Activated T-helper 9 cell treated with anti-CD3 and anti-CD28 coated beads, Interleukin-2, amount 50 U/mL, for 16 hours (primary cell): Measurements from ENCODE around the gene NXPE4.
"Not testable (repeated sequence)": the region's sequence is repeated elsewhere in the genome, so short reads cannot be mapped to it uniquely, and the experiment has no call there.

ENCODE experiments used
- DNase-seq: peaks from one replicate; pipeline ENCODE4 v3.0.0-alpha.2; 2020; ENCODE audit warnings: low read depth

NXPE4 gene

DNA sequence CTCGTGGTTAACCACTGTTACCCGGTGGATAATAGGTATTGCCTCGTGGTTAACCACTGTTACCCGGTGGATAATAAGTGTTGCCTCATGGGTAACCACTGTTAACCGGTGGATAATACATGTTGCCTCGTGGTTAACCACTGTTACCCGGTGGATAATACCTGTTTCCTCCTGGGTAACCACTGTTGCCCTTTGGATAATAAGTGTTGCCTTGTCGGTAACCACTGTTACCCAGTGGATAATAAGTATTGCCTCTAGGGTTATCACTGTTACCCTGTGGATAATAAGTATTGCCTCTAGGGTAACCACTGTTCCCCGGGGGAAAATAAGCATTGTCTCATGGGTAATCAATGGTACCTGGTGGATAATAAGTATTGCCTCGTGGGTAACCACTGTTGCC, 15.0 kb upstream of the NXPE4 start:
- no peak for DNase-seq

- no peak for DNase-seq
Measured at GRCh38 chr11:114609429-114609828, 13.8 kb upstream of the NXPE4 start.

GRCh38 chr11:114608605-114609004, 13.0 kb upstream of the NXPE4 start:
- DNase-seq, result not testable (repeated sequence)

- DNase-seq, result no peak
Measured at GRCh38 chr11:114607753-114608459, 12.3 kb upstream of the NXPE4 start.

GRCh38 chr11:114606802-114607075, 11.2 kb upstream of the NXPE4 start:
- DNase-seq, result not testable (repeated sequence)

GRCh38 chr11:114606003-114606801, 10.6 kb upstream of the NXPE4 start:
- no peak for DNase-seq

GRCh38 chr11:114605370-114605769, 9.8 kb upstream of the NXPE4 start:
- no peak for DNase-seq

DNA sequence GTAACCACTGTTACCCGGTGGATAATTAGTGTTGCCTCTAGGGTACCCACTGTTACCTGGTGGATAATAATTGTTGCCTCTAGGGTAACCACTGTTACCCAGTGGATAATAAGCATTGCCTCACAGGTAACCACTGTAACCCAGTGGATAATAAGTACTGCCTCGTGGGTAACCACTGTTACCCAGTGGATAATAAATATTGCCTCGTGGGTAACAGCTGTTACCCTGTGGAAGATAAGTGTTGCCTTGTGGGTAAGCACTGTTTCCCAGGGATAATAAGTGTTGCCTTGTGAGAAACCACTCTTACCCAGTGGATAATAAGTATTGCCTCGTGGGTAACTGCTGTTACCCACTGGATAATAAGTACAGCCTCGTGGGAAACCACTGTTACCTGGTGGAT, 9.3 kb upstream of the NXPE4 start:
- no peak for DNase-seq

DNA sequence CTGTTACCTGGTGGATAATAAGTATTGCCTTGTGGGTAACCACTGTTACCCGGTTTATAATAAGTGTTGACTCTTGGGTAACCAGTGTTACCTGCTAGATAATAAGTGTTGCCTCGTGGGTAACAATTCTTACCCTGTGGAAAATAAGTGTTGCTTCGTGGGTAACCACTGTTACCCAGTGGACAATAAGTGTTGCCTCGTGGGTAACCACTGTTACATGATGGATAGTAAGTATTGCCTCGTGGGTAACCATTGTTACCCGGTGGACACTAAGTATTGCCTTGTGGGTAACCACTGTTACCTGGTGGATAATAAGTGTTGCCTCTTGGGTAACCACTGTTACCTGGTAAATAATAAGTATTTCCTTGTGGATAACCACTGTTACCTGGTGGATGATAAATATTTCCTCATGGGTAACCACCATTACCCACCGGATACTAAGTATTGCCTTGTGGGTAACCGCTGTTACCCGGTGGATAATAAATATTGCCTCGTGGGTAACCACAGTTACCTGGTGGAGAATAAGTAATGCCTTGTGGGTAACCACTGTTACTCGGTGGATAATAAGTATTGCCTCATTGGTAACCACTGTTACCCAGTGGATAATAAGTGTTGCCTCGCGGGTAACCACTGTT, 8.7 kb upstream of the NXPE4 start:
- no peak for DNase-seq

DNA sequence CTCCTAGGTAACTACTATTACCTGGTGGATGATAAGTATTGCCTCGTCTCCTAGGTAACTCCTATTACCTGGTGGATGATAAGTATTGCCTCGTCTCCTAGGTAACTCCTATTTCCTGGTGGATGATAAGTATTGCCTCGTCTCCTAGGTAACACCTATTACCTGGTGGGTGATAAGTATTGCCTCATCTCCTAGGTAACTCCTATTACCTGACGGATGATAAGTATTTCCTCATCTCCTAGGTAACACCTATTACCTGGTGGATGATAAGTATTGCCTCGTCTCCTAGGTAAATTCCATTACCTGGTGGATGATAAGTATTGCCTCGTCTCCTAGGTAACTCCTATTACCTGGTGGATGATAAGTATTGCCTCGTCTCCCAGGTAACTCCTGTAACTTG, 7.6 kb upstream of the NXPE4 start:
- DNase-seq, result not testable (repeated sequence)

GRCh38 chr11:114598461-114598860, 2.9 kb upstream of the NXPE4 start:
- DNase-seq, result no peak

DNA sequence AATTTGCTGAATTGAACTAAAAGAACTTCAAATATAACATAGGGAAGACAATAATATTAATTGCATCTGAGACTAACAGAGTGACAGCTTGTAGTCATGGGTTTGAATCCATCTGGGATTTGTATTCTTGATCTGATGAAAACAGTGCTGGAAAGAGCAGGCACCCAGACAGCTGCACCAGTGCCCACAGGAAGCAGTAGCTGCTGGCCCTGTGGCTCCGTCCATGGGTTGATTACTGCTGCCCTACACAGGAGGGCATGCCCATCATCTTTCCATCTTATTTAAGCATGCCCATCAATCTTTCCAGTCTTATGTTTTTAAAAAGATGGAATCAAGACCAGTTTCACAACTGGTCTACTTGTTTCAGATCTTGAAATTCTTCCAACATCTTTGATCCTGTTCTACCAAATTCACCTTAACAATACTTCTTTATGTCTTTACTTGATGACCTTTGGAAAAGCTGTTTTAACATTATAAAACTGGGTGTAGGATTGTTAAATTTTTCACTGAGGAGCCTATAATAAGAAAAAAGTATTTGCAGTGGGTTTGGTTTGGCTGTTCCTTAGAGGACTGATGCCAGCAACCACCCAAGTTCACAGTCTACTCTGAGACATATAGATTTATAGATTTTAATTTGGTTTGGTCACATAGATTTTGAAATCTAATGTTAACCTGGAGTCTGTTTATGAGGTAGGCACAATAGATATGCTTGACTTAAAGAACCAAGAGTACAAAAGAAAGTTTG, 761 bp upstream of the NXPE4 start:
- no peak for DNase-seq

- DNase-seq, result no peak
Measured at GRCh38 chr11:114594703-114595102, 883 bp downstream of the NXPE4 start.

DNA sequence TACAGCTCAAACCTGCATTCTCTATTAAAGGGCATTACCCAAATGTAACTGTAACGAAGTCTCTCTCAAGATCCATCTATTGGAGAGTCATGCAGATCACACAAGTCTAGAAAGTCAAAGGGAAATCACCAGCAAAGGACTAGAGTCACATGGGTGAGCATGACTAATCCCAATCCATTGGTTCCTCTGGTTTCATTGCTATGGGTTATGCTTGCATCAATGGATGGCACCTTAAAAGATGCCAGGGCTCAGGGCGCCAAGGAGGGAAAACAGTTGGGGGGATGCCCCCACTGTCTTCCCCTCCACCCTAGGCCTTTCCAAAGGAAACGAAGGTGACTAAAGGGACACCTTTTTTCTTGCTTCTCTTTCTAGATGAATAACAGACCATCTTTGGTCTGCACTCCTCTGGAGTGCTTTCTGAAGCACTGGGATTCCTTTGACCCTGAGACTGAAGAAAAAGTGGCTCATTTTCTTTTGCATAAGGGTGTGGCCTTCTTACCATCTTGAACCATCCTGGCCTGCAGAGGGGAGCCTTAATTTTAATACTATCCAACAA, 8.1 kb downstream of the NXPE4 start:
- no peak for DNase-seq

DNA sequence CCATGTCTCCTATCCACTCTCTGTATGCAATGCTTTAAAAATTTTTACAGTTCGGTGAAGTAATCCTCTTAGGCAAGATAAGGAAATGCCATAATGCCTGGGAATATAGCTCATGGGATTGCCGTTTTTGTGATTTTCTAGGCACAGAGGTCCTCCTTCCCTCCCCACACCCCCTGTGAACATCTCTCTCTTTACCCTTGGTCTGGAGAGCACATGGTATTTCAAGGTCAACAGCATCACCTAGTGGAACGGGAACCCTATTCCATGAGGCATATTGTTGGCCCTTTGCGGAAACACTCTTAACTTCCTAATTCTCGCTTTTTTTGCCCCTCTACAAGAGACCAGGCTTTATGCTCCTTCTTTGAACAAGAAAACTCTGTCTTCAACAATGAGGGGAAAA, 8.8 kb downstream of the NXPE4 start:
- no peak for DNase-seq

GRCh38 chr11:114571712-114572111, 23.9 kb downstream of the NXPE4 start:
- DNase-seq, result no peak

- DNase-seq, result no peak
Measured at GRCh38 chr11:114569801-114570200, 25.8 kb downstream of the NXPE4 start.

DNA sequence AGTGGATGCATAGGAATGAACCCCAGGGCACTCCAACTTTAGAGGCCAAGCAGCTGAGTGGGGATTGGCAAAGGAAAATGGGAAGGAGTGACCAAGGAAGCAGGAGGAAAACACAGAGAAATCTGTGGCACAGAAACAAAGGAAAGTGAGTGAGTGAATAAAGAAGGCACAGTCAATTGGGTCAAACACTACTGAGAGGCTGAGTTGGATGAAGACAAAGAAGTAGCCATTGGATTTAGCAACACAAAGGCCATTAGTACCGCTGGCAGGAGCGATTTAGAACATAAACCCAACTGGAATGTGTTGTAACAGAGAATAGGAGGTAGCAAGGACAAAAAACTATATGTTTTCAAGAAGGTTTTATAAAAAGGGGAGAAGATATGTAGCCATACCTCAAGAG, 29.3 kb downstream of the NXPE4 start:
- no peak for DNase-seq

- DNase-seq, result no peak
Measured at GRCh38 chr11:114564831-114565230, 30.8 kb downstream of the NXPE4 start.

DNA sequence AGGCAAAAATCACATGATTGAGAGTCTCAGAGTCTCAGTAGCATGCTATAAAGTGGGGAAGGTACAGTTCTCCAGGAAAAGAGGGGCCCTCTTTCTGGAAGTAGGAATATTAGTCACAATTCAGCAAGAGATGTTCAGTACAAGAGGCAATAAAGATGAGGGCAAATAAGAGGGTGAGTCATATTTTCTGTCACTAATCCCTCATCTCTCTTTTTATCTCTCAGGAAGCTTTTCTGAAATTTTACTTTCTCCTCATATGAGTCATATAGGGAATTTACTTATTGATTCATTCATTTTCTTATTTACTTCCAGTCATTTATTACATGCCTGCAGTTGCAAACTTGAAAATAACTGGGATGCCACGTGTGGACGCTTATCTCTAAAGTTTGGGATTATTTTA, 32.5 kb downstream of the NXPE4 start:
- no peak for DNase-seq

GRCh38 chr11:114562166-114562916, 33.2 kb downstream of the NXPE4 start:
- no peak for DNase-seq
